Measurements from ENCODE around the gene ZFP36L1.
A peak's percentile ranks its signal among the peaks of the same experiment; 100 is the strongest.

ZFP36L1 gene

DNA sequence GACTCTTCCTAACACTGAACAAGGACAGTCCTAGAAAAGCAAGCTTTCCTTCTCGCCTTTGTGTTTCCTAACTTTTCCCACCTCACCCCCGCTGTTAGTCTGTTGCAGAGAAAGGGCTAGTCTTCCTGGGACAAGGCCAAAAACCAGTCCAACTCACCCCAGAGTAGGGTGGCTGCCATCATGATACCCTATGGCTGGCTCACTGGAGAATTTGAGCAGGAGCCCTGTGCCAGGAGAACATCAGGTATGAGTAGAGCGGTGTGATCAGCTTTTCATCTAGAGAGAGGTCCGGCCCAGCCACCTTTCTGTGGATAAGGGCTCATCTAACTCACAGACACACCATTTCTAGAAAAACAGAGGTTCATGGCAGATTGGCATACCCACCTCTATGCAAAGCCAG lies 16.7 kb upstream of the ZFP36L1 start:
- peak overlapping the region; percentile 27 for H3K27ac Mint-ChIP-seq
- H3K4me1 Mint-ChIP-seq = peaks cover 49% of the 10 kb centered on the region
- DNase-seq (ENCODE audit: low spot score in 2 of 2) = no peak
- H3K4me3 Mint-ChIP-seq = no peak overlapping the region
- ATAC-seq = no peak
- H3K36me3 Mint-ChIP-seq = no peaks in the 10 kb centered on the region
- no peaks in the 10 kb centered on the region for H3K9me3 Mint-ChIP-seq

DNA sequence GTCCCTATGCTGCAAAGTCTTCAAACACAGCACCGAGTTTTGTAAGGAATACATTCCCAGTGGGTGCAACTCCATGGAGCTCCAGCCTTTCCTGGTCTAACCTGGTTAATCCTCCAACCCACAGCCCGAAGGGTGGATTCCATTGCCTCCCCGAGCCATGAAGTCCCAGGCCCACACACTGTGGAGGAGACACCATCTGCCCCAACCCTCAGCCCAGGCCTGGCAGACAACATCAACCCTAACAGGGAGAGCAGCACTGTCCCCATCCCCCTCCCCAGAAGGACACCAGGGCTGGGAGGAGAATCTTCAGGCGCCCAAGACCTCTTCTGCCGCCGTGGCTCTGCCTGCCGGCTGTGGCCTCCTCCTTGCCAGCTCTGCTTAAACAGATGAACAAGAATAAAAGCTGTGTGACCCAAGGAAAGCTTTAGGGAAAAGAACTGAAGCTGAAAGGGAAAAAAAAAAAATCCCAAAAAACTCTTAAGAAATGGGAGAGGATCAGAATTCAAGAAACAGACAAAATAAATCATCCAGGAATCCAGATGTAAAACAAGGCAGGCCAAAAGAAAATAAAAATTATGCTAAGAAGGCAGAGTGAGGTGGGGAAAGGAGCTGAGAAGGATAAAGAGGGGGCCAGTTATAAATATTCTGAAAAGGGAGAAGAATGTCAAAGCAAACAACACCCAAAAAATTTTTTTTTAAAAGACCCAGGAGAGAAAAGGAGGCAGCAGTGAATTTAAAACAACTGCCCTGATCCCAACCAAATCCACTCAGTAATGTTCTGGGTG lies 16.0 kb upstream of the ZFP36L1 start:
- no peaks in the 10 kb centered on the region for H3K36me3 Mint-ChIP-seq
- H3K27ac Mint-ChIP-seq = peak overlapping the region; percentile 27
- H3K9me3 Mint-ChIP-seq = no peaks in the 10 kb centered on the region
- H3K4me1 Mint-ChIP-seq = peaks cover 43% of the 10 kb centered on the region
- DNase-seq (ENCODE audit: low spot score in 2 of 2) (no peak), ATAC-seq (no peak)
- no peak overlapping the region for H3K4me3 Mint-ChIP-seq

DNA sequence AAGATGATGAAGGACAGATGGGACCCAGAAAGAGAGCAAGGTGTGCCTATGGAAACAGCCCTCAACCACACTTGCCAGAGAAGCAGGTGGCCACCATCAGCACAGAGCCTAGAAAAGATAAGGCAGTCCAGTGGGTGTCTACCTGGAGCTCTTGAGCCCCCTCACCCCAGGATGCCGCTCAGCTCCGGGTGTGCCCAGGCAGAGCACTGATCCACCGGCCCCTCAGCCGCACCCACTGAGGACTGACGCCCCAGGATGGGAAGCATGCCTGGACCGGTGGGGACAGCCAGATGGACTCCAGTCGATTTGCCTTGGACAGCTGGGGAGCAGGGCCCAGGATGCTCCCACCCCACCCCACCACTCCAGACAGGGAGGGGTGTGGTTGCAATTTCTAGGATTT lies 15.1 kb upstream of the ZFP36L1 start:
- H3K9me3 Mint-ChIP-seq = no peaks in the 10 kb centered on the region
- no peak overlapping the region for H3K4me3 Mint-ChIP-seq
- no peak for DNase-seq (ENCODE audit: low spot score in 2 of 2)
- H3K27ac Mint-ChIP-seq = peak overlapping the region; percentile 58
- H3K4me1 Mint-ChIP-seq = peaks cover 34% of the 10 kb centered on the region
- ATAC-seq = no peak
- H3K36me3 Mint-ChIP-seq = no peaks in the 10 kb centered on the region

DNA sequence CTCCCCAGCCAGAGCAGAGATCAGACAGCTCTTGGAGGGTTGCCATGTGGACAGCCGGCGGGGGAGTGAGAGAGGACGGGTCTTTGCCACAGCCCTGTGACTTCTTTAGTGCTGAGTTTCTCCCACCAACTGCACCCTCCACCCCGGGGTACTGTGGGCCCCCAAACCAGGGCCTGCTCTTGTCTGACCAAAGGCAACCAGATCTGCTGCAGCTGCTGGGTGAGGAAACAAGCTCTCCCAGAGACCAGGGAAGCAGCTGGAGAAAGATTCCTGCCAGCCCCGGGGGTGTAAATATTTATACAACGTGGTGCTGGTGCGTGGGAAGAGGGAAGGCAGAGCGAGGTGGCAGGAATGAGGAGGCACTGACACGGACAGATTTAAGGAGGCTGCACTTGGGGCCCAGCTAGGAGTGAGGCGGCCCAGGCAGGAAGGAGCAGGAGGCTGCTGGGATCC lies 14.3 kb upstream of the ZFP36L1 start:
- peaks cover 29% of the 10 kb centered on the region for H3K4me1 Mint-ChIP-seq

DNA sequence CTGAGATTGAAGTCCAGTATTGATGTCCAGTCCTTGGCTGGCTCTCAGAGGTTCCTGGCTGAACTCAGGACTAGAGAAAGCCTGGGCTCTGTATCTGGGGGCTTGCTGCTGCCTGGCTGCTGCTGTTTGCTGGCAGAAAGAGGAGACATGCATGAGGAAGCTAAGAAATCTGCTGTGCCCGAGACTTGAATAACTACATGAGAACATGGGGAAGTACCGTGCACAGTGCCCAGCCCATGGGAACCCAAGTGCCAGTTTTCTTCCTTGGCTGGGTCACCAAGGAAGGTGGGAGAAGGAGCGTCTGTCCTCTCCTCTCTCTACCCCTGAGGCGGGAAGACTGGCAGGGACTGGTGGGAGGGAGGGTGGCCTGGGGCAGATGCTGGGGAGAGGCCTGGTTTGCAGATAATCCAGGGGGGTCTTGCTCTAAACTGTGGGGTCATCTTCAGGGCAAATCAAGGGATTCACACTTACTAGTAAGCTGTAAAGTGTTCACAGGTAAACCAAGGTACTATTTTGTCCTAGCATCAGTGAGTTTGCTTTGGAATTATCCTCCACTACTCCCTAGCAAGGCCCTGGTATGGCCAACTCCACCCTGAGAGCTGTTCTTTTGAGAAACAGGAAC lies 13.8 kb upstream of the ZFP36L1 start:
- Mint-ChIP-seq H3K27ac (peak overlapping the region; percentile 58), H3K36me3 (no peaks in the 10 kb centered on the region), H3K9me3 (peaks cover 7% of the 10 kb centered on the region), H3K4me3 (no peak overlapping the region), H3K4me1 (peaks cover 29% of the 10 kb centered on the region)
- ATAC-seq (no peak), DNase-seq (ENCODE audit: low spot score in 2 of 2) (no peak)

More for the DNA sequence above, 14.3 kb upstream of the ZFP36L1 start:
- Mint-ChIP-seq H3K36me3 (no peaks in the 10 kb centered on the region), H3K27ac (peak overlapping the region; percentile 58), H3K4me3 (no peak overlapping the region), H3K9me3 (peaks cover 2% of the 10 kb centered on the region)
- DNase-seq (ENCODE audit: low spot score in 2 of 2) (no peak), ATAC-seq (no peak)

DNA sequence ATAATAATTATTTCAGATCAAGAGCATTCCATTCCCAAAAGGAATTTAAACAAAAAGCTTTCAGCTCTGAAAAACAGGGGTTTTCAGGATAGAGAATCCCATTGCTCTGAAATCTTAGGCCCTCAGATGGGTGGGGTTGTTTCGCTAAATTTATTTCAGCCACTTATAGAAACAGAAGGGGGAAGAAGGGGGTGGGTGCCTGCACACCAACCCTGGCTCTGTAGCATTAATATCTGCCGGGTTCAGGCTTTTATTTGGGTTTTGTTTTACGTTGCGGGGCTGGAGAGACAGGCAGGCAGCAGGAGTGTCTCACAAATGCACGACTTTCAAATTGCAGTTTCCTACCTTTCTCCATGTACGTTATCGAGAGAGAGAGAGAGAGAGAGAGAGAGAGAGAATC lies 12.5 kb upstream of the ZFP36L1 start:
- no peak overlapping the region for H3K4me3 Mint-ChIP-seq
- peaks cover 20% of the 10 kb centered on the region for H3K4me1 Mint-ChIP-seq
- ATAC-seq (no peak), DNase-seq (ENCODE audit: low spot score in 2 of 2) (no peak)
- no peak overlapping the region for H3K27ac Mint-ChIP-seq
- H3K9me3 Mint-ChIP-seq = peaks cover 10% of the 10 kb centered on the region
- H3K36me3 Mint-ChIP-seq = no peaks in the 10 kb centered on the region

DNA sequence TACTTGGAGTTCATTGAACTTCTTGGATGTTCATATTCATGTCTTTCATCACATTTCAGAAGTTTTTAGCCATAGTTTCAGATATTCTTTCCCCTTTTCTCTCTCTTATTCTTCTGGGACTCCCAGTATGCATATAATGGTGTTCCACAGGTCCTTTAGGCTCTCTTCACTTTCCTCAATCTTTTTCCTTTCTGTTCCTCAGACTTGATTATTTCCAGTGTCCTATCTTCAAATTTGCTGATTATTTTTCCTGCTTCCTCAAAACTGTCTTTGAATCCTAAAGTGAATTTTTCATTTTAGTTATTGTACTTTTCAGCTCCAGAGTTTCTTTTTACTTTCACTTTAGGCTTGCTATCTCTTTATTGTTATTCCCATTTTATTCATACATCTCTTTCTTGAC lies 8.8 kb upstream of the ZFP36L1 start:
- ATAC-seq = no peak
- peak overlapping the region; percentile 19 for H3K27ac Mint-ChIP-seq
- peaks cover 10% of the 10 kb centered on the region for H3K9me3 Mint-ChIP-seq
- H3K36me3 Mint-ChIP-seq = no peaks in the 10 kb centered on the region
- peak overlapping the region; percentile 29 for H3K4me3 Mint-ChIP-seq
- peaks cover 34% of the 10 kb centered on the region for H3K4me1 Mint-ChIP-seq
- DNase-seq (ENCODE audit: low spot score in 2 of 2) = no peak

DNA sequence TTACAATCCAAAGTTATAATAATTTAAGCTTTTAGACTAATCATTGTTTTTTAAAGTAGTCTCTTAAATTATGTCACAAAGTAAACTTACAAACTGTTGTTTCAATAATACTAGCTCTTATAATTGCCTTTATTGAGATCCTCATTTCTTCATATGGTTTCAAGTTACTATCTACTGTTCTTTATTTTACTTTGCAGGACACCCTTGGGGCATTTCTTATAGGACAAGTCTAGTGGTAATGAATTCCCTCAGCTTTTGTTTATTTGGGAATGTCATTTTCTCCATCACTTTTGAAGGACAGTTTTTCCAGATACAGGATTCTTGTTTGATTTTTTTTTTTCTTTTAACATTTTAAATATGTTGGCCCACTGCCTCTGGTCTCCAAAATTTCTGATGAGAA lies 8.1 kb upstream of the ZFP36L1 start:
- ATAC-seq = no peak

DNA sequence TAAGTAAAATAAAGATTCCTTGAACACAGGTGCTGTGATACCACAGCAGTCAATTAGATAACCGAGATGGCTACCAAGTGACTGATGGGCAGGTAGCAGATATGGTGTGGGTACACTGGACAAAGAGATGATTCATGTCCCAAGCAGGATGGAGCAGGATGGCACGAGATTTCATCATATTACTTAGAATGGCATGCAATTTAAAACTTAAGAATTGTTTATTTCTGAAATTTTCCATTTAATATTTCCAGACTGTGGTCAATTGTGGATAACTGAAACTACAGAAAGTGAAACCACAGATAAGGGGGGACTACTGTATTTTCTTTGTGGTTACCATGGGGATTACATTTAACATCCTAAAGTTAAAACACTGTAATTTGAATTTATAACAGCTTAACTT lies 7.5 kb upstream of the ZFP36L1 start:
- H3K36me3 Mint-ChIP-seq = peaks cover 12% of the 10 kb centered on the region
- no peak overlapping the region for H3K27ac Mint-ChIP-seq

More for the DNA sequence above, 8.1 kb upstream of the ZFP36L1 start:
- no peak for DNase-seq (ENCODE audit: low spot score in 2 of 2)
- peaks cover 40% of the 10 kb centered on the region for H3K4me1 Mint-ChIP-seq
- no peak overlapping the region for H3K27ac Mint-ChIP-seq
- no peak overlapping the region for H3K4me3 Mint-ChIP-seq
- H3K9me3 Mint-ChIP-seq = peaks cover 10% of the 10 kb centered on the region
- H3K36me3 Mint-ChIP-seq = peaks cover 6% of the 10 kb centered on the region

DNA sequence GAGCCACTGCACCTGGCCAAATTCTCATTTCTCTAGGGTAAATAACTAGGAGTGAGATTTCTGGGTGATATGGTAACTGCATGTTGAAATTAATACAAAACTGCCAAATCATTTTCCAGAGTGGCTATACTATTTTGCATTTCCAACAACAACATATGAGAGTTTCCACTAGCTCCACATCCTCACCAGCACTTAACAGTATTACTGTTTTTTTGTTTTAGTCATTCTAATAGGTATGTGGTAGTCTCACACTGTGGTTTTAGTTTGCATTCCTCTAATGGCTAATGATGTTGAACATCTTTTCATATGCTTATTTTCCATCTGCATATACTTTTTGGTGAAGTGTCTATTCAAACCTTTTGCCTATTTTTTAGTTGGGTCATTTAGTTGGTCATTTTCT lies 5.8 kb upstream of the ZFP36L1 start:
- Mint-ChIP-seq H3K27ac (peak overlapping the region; percentile 79), H3K4me3 (no peak overlapping the region), H3K36me3 (peaks cover 30% of the 10 kb centered on the region), H3K4me1 (peaks cover 55% of the 10 kb centered on the region), H3K9me3 (peaks cover 10% of the 10 kb centered on the region)
- ATAC-seq (no peak), DNase-seq (ENCODE audit: low spot score in 2 of 2) (no peak)

More for the DNA sequence above, 7.5 kb upstream of the ZFP36L1 start:
- Mint-ChIP-seq H3K4me1 (peaks cover 40% of the 10 kb centered on the region), H3K9me3 (peaks cover 10% of the 10 kb centered on the region), H3K4me3 (no peak overlapping the region)
- no peak for ATAC-seq
- no peak for DNase-seq (ENCODE audit: low spot score in 2 of 2)

DNA sequence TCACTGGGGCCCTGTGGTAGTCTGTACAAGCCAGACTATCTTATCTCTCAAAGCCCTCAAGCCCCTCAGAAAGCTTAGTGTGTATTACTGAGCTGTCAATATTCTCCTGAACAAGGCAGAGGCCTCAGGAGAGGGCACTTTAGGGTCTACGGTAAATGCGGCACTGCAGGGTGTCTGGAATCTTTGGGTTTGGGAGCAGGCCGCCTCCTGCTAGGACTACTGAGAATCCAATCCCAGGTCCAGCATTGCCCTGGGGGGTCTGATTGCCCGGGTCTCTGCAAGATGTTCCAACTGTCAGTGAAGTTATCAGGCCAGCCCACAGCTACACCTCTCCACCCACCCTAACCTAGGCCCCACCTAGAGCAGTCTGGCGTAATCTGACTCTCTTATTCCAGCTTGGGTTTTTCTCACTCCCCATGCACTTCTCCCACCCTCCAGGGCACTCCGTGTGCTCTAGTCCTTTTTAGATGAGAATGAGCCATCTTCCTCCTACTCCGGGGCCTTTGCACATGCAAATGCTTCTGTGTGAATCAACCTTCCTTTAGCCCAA lies 4.3 kb upstream of the ZFP36L1 start:
- Mint-ChIP-seq H3K36me3 (peaks cover 44% of the 10 kb centered on the region), H3K4me3 (peak overlapping the region; percentile 100), H3K4me1 (peaks cover 56% of the 10 kb centered on the region), H3K9me3 (peaks cover 8% of the 10 kb centered on the region), H3K27ac (peak overlapping the region; percentile 100)
- no peak for ATAC-seq
- DNase-seq (ENCODE audit: low spot score in 2 of 2) = no peak

DNA sequence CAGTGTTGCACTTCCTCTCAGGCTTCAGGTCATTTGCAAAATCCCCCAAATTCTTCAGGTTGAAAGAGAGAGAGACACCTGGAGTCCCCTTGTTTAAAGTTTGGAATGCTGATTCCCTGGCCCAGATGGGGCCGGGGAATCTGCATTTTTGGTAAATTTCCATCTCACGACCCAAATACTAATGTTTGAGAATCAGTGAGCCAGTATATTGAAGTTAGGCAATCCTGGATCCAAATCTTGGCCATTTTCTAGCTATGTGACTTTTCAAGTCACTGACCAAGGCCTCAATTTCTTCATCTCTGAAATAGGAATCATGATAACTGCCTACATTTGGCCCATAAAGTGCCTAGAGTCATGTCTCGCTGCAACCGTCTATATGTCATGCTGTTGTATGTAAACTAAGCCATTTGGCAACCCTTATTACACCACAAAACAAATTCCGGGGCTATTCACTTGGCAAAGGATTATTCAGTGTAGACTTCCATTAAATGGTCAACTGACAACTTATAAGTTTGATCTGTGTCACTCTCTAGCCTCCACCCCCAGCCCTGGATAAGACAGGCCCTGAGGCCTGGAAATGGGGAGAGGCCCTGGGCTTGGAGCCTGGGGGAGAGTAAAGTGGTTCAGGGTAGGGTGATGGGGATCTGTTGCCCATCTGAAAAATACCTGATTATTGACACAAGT lies 3.7 kb upstream of the ZFP36L1 start:
- peak overlapping the region; percentile 100 for H3K27ac Mint-ChIP-seq

DNA sequence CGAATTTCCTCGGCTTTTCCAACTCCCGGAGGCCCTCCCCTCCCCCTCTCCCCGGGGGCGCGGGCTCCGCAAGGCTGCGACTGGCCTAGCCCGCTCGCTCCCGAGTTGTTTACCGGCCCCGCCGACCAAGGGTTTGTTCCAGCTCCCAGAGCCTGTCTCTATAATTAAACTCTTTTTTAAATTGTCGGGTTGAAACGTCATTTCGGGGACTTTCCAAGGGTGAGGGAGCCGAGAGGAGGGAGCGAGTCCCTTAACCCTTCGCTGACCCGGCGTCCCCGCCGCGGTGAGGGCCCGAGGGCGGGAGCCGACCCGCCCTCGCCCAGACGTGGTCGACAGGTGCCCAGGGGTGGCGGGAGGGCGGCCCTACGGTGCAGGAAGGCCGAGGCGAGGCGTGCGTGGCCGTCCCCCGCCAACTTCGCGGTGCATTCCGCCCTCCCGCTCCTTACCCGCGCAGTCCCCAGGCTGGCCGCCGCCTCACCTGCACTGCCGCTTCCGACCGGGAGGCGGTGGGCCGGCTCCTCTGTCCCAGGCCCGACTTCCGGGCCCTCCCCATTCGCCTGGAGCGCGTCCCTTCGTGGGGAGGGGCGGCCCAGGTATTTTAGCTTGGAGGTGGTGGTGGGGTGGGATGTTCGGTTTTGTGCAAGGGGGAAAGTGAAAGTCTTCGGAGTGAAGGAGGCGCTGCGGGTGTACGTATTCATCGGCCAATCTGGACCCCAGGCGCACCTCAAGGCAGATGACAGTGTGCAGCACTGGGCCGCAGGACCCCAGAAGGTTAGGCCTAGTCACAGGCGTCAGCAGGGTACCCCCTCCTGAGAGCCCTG lies 2.9 kb upstream of the ZFP36L1 start:
- Mint-ChIP-seq H3K4me1 (peaks cover 48% of the 10 kb centered on the region), H3K4me3 (peak overlapping the region; percentile 100), H3K9me3 (no peaks in the 10 kb centered on the region), H3K27ac (peak overlapping the region; percentile 100), H3K36me3 (peaks cover 58% of the 10 kb centered on the region)
- DNase-seq (ENCODE audit: low spot score in 2 of 2) (peak; percentile 72 to 90), ATAC-seq (peak; percentile 65)

More for the DNA sequence above, 3.7 kb upstream of the ZFP36L1 start:
- Mint-ChIP-seq H3K9me3 (peaks cover 2% of the 10 kb centered on the region), H3K4me3 (peak overlapping the region; percentile 100), H3K36me3 (peaks cover 50% of the 10 kb centered on the region), H3K4me1 (peaks cover 49% of the 10 kb centered on the region)
- no peak for ATAC-seq
- no peak for DNase-seq (ENCODE audit: low spot score in 2 of 2)

DNA sequence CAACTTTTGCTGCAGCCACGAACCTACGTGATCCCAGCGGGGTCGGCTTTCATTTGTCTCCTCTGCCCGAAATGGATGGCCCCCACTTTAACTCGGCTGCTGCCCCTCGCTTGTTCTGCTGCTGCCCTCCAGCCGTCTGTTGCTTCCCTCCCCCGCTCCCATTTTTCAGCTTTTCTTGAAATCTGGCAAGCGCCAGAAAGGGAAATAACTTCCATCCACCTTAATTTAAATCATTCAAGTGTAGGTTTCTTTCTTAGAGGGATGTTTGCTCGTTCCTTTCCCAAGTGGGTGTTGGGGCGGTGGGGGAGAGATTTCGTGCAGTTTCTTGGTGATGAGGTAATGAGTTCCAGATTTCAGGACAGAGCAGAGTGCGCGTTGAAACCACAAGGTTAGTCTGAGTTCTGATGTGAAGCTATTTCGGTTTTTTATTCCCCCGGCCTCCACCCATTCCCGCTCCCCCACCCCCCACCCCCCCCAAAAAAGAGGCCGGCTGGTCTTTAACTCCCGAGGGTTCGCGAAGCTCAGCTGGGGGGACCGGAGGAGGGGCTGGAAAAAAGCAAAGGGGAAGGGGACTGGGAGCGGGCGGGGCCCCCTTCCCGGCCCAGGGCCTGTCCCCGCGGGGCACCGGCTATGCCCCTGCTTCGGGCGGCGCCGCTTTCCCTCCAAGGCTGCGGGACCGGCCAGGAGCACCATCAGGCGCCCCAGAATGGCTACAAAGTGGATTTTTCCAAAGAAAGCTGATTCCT lies 2.2 kb upstream of the ZFP36L1 start:
- no peak for ATAC-seq
- DNase-seq (ENCODE audit: low spot score in 2 of 2) = peak in 1 of 2 donors; percentile 76

More for the DNA sequence above, 2.2 kb upstream of the ZFP36L1 start:
- peak overlapping the region; percentile 100 for H3K27ac Mint-ChIP-seq
- peaks cover 66% of the 10 kb centered on the region for H3K36me3 Mint-ChIP-seq
- no peaks in the 10 kb centered on the region for H3K9me3 Mint-ChIP-seq
- peaks cover 49% of the 10 kb centered on the region for H3K4me1 Mint-ChIP-seq
- H3K4me3 Mint-ChIP-seq = peak overlapping the region; percentile 100
